H9 (cell line): Measurements from ENCODE around the gene ST8SIA6. TPM values are rescaled to one million over a fixed set of nuclear protein-coding genes. Genes with fewer than 3 reads are reported as not detected.

Experiments
- DNase-seq: peaks from one replicate; pipeline ENCODE4 v3.0.0-alpha.2; 2017
- H2AFZ ChIP-seq: one replicate; pipeline ENCODE4 v1.6.1; 2013; ENCODE audit warnings: mild to moderate bottlenecking, low read length, control low read depth, moderate library complexity
- H2AK5ac ChIP-seq: 2 replicates; pipeline ENCODE4 v1.6.1; 2013; ENCODE audit warnings: low read length, control low read depth, mixed read lengths; ENCODE audit not compliant: insufficient read length
- H2BK120ac ChIP-seq: one replicate; pipeline ENCODE4 v1.6.1; 2013; ENCODE audit warnings: low read depth, mild to moderate bottlenecking, low read length, control low read depth, inconsistent platforms; ENCODE audit not compliant: poor library complexity, severe bottlenecking
- H2BK12ac ChIP-seq: 2 replicates; pipeline ENCODE4 v1.6.1; 2013; ENCODE audit warnings: low read length, control low read depth, mixed read lengths, low read depth; ENCODE audit not compliant: insufficient read length
- H2BK15ac ChIP-seq: 2 replicates; pipeline ENCODE4 v1.6.1; 2013; ENCODE audit warnings: low read depth, low read length, control low read depth
- H2BK20ac ChIP-seq: one replicate; pipeline ENCODE4 v1.6.1; 2013; ENCODE audit warnings: low read depth, mild to moderate bottlenecking, low read length, control low read depth, inconsistent platforms; ENCODE audit not compliant: poor library complexity, severe bottlenecking
- H2BK5ac ChIP-seq: 2 replicates; pipeline ENCODE4 v1.6.1; 2013; ENCODE audit warnings: low read length, control low read depth, mixed read lengths; ENCODE audit not compliant: insufficient read length
- H3K14ac ChIP-seq: 2 replicates; pipeline ENCODE4 v1.6.1; 2013; ENCODE audit warnings: low read length, control low read depth; ENCODE audit not compliant: insufficient read depth
- H3K18ac ChIP-seq: 2 replicates; pipeline ENCODE4 v1.6.1; 2013; ENCODE audit warnings: low read depth, mild to moderate bottlenecking, mixed read lengths, low read length, control low read depth; ENCODE audit not compliant: insufficient read length
- H3K23ac ChIP-seq: 2 replicates; pipeline ENCODE4 v1.6.1; 2013; ENCODE audit warnings: low read length, control low read depth, mixed read lengths, low read depth; ENCODE audit not compliant: insufficient read length
- H3K23me2 ChIP-seq: 2 replicates; pipeline ENCODE4 v1.6.1; 2013; ENCODE audit warnings: low read depth, mild to moderate bottlenecking, mixed read lengths, low read length, control low read depth; ENCODE audit not compliant: insufficient read length, poor library complexity, severe bottlenecking
- H3K27ac ChIP-seq: 2 replicates; pipeline ENCODE4 v1.5.1; 2013; ENCODE audit warnings: low read length, control low read depth, mixed read lengths, low read depth; ENCODE audit not compliant: insufficient read length
- H3K27me3 ChIP-seq: 2 replicates; pipeline ENCODE4 v1.6.1; 2013; ENCODE audit warnings: low read length, control low read depth, inconsistent platforms; ENCODE audit not compliant: insufficient read depth
- H3K4ac ChIP-seq: 2 replicates; pipeline ENCODE4 v1.6.1; 2013; ENCODE audit warnings: low read depth, mild to moderate bottlenecking, control low read depth, inconsistent platforms, low read length, moderate library complexity
- H3K4me1 ChIP-seq: 2 replicates; pipeline ENCODE4 v1.6.1; 2013; ENCODE audit warnings: low read length, control low read depth, inconsistent platforms; ENCODE audit not compliant: insufficient read depth
- H3K4me2 ChIP-seq: 2 replicates; pipeline ENCODE4 v1.6.1; 2013; ENCODE audit warnings: low read length, control low read depth, mixed read lengths; ENCODE audit not compliant: insufficient read length, insufficient read depth
- H3K56ac ChIP-seq: 2 replicates; pipeline ENCODE4 v1.6.1; 2013; ENCODE audit warnings: low read depth, mild to moderate bottlenecking, mixed read lengths, low read length, control low read depth; ENCODE audit not compliant: insufficient read length
- H3K79me1 ChIP-seq: 2 replicates; pipeline ENCODE4 v1.6.1; 2013; ENCODE audit warnings: low read depth, mild to moderate bottlenecking, moderate library complexity, low read length, control low read depth, inconsistent platforms; ENCODE audit not compliant: insufficient read depth, poor library complexity, severe bottlenecking
- H3K79me2 ChIP-seq: 2 replicates; pipeline ENCODE4 v1.6.1; 2013; ENCODE audit warnings: low read length, control low read depth, inconsistent platforms; ENCODE audit not compliant: insufficient read depth
- H3K9ac ChIP-seq: 2 replicates; pipeline ENCODE4 v1.6.1; 2013; ENCODE audit warnings: low read length, control low read depth, mixed read lengths; ENCODE audit not compliant: insufficient read length; ENCODE audit errors: extremely low read depth
- H3K9me3 ChIP-seq: one replicate; pipeline ENCODE4 v1.6.1; 2013; ENCODE audit warnings: low read depth, low read length, inconsistent platforms; ENCODE audit not compliant: control insufficient read depth
- H3T11ph ChIP-seq: one replicate; pipeline ENCODE4 v1.6.1; 2013; ENCODE audit warnings: mild to moderate bottlenecking, low read length, control low read depth, inconsistent platforms
- H4K20me1 ChIP-seq: one replicate; pipeline ENCODE4 v1.6.1; 2013; ENCODE audit not compliant: control insufficient read depth, insufficient read length, insufficient read depth
- H4K5ac ChIP-seq: 2 replicates; pipeline ENCODE4 v1.6.1; 2013; ENCODE audit warnings: low read depth, mild to moderate bottlenecking, mixed read lengths, low read length, control low read depth; ENCODE audit not compliant: insufficient read length
- H4K8ac ChIP-seq: replicated peaks from 2 replicates; pipeline ENCODE4 v1.6.1; 2013; ENCODE audit warnings: low read length, control low read depth, mixed read lengths, low read depth; ENCODE audit not compliant: insufficient read length
- H4K91ac ChIP-seq: 2 replicates; pipeline ENCODE4 v1.6.1; 2013; ENCODE audit warnings: low read depth, mild to moderate bottlenecking, moderate library complexity, mixed read lengths, low read length, control low read depth; ENCODE audit not compliant: insufficient read length
- H3K27ac Mint-ChIP-seq, 3 experiments: 2 replicates in 2 of 3; 3 replicates in 1 of 3; pipeline ENCODE4 v1.8.0; 2020 to 2021; ENCODE audit warnings: mixed read lengths in 3 of 3, mild to moderate bottlenecking in 1 of 3, moderate library complexity in 1 of 3
- H3K27me3 Mint-ChIP-seq: 2 replicates; pipeline ENCODE4 v1.8.0; 2021; ENCODE audit warnings: low read depth, mild to moderate bottlenecking, moderate library complexity, mixed read lengths
- H3K36me3 Mint-ChIP-seq, 3 experiments: 2 replicates in 2 of 3; 3 replicates in 1 of 3; pipeline ENCODE4 v1.8.0; 2020 to 2021; ENCODE audit warnings: low read depth in 3 of 3, mixed read lengths in 3 of 3; ENCODE audit not compliant: insufficient read depth in 1 of 3
- H3K4me1 Mint-ChIP-seq, 2 experiments: 2 replicates each; pipeline ENCODE4 v1.8.0; 2020; ENCODE audit warnings: mixed read lengths in 2 of 2
- H3K4me3 Mint-ChIP-seq, 2 experiments: 2 replicates in 1 of 2; 3 replicates in 1 of 2; pipeline ENCODE4 v1.8.0; 2020 to 2021; ENCODE audit warnings: mild to moderate bottlenecking in 2 of 2, mixed read lengths in 2 of 2, moderate library complexity in 1 of 2
- H3K9me3 Mint-ChIP-seq, 2 experiments: 2 replicates in 1 of 2; 3 replicates in 1 of 2; pipeline ENCODE4 v1.8.0; 2020; ENCODE audit warnings: mild to moderate bottlenecking in 2 of 2, mixed read lengths in 2 of 2, moderate library complexity in 1 of 2
- WGBS: extraction: QIAGEN DNeasy Blood & Tissue Kit; methylation state at CpG from one replicate; pipeline ENCODE4 v1.1.7; 2013; ENCODE audit warnings: missing lambda C conversion rate, low lambda C conversion rate, mixed read lengths; ENCODE audit not compliant: insufficient read length; ENCODE audit errors: extremely low coverage; 5-methylcytosine and 5-hydroxymethylcytosine counted together
- total RNA-seq: library from RNA; stranded (reverse); gene quantifications from 2 replicates; pipeline ENCODE4 v1.2.1, GENCODE V29; 2021
- TF ChIP-seq, protein P1 (sequence below): fragments of 200-600 bp; sonication (generic); conservative IDR thresholded peaks from 3 replicates; pipeline ENCODE4 v1.8.0; 2021; ENCODE audit warnings: antibody characterized with exemption, mild to moderate bottlenecking

Gene ST8SIA6
- total RNA-seq, 1 experiment from 2014 or later, result 0.37 TPM

DNA sequence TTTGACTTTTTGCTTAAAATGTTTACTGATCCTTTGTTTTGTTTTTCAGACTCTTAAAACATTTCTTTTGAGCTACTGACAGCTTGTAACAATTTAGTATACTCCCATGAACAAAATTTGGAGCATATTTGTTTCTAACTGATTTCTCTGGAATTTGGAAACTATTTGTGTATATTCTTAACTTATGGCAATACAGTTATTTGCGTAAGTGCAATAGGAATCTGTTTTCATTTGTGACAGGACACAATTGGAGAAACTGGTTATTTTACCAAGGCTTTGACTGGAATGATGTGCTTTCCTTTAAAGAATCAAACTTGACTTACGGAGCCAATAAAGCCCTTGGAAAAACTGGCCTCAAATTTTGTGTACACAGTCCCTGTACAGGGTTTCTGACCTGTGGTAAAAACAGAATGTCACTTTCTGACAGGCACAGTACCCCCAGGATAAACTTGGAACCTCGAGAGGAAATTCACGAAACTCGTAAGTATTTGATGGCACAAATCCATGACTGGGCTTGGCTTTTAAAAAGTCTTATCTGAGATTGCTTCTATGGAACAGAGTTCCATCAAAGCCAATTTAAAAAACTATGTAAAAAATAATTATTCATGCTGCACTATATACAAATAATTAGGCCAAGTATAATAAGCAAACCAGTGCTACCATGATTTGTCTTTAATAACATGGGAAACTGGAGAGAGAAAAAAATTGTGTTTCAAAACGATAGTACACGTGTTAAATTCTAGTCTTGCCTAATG, 70.4 kb downstream of the ST8SIA6 start:
- H3K56ac ChIP-seq, result no peak overlapping the region
- H3K14ac ChIP-seq, result no peak overlapping the region
- H2AFZ ChIP-seq, result no peak overlapping the region
- H3T11ph ChIP-seq, result no peak overlapping the region
- no peak overlapping the region for H2BK5ac ChIP-seq
- no peak overlapping the region for H4K91ac ChIP-seq
- H3K9me3 Mint-ChIP-seq, result peaks cover 3% of the 10 kb centered on the region in 2 experiments; a peak in 2 of 5 replicates
- H3K4me1 Mint-ChIP-seq, result peaks cover 45 to 49% of the 10 kb centered on the region in 2 experiments
- no peak overlapping the region for H2BK20ac ChIP-seq
- H2BK120ac ChIP-seq, result no peak overlapping the region
- no peak overlapping the region for H3K4ac ChIP-seq
- no peak overlapping the region for H3K18ac ChIP-seq
- WGBS, result no CpG with 5 or more reads among the region's 7 CpGs
- no peak overlapping the region for H3K4me2 ChIP-seq
- H4K5ac ChIP-seq, result no peak overlapping the region
- H3K9ac ChIP-seq, result no peak overlapping the region
- H3K27ac ChIP-seq, result no peak overlapping the region
- H3K79me2 ChIP-seq, result no peaks in the 10 kb centered on the region
- no peaks in the 10 kb centered on the region for H3K27me3 ChIP-seq
- H3K23ac ChIP-seq, result no peak overlapping the region
- peaks cover 0 to 6% (median 0%) of the 10 kb centered on the region in 3 experiments; a peak in 2 of 7 replicates for H3K36me3 Mint-ChIP-seq
- no peak overlapping the region for H2BK15ac ChIP-seq
- no peak for DNase-seq
- H3K27ac Mint-ChIP-seq, result no peak overlapping the region
- peaks cover 2% of the 10 kb centered on the region; the same call in 1 of the 2 replicates for H3K4me1 ChIP-seq
- TF ChIP-seq, protein P1, sequence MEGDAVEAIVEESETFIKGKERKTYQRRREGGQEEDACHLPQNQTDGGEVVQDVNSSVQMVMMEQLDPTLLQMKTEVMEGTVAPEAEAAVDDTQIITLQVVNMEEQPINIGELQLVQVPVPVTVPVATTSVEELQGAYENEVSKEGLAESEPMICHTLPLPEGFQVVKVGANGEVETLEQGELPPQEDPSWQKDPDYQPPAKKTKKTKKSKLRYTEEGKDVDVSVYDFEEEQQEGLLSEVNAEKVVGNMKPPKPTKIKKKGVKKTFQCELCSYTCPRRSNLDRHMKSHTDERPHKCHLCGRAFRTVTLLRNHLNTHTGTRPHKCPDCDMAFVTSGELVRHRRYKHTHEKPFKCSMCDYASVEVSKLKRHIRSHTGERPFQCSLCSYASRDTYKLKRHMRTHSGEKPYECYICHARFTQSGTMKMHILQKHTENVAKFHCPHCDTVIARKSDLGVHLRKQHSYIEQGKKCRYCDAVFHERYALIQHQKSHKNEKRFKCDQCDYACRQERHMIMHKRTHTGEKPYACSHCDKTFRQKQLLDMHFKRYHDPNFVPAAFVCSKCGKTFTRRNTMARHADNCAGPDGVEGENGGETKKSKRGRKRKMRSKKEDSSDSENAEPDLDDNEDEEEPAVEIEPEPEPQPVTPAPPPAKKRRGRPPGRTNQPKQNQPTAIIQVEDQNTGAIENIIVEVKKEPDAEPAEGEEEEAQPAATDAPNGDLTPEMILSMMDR, result no peak
- no peaks in the 10 kb centered on the region for H3K79me1 ChIP-seq
- no peak overlapping the region for H2AK5ac ChIP-seq
- no peaks in the 10 kb centered on the region for H4K20me1 ChIP-seq
- no peak overlapping the region for H3K4me3 Mint-ChIP-seq
- H3K27me3 Mint-ChIP-seq, result no peaks in the 10 kb centered on the region
- no peak overlapping the region for H2BK12ac ChIP-seq
- no peaks in the 10 kb centered on the region for H3K23me2 ChIP-seq
- no peaks in the 10 kb centered on the region for H3K9me3 ChIP-seq
- no peak overlapping the region for H4K8ac ChIP-seq
